ENCODE data around the gene RANBP2. TPM values are rescaled to one million over a fixed set of nuclear protein-coding genes. Genes with fewer than 3 reads are reported as not detected.
A peak's percentile ranks its signal among the peaks of the same experiment; 100 is the strongest.

RANBP2 gene

DNA sequence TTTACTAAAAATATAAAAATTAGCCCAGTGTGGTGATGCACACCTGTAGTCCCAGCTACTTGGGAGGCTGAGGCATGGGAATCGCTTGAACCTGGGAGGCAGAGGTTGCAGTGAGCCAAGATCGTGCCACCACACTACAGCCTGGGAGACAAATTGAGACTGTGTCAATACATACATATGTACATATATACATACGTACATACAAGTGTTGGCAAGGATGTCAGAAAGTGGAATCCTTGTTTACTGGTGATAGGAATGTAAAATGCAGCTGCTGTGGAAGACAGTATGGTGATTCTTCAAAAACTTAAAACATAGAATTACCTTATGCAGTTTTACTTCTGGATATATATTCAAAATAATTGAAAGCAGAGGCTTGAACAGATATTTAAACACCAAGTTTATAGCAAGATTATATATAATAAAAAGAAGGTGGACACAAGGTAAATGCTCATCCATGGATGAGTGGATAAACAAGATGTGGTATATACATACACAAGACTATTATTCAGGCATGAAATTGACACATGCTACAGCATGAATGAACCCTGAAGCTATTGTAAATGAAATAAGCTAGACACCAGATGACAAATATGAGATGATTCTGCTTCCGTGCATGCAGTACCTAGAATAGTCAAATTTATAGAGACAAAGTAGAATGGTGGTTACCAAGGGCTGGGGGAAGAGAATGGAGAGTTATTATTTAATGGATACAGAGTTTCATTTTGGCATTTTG, 110.5 kb downstream of the RANBP2 start:
- Histone ChIP-seq H3K4me1 (ENCODE audit: control insufficient read depth, low read depth, low read length) (no peaks in the 10 kb centered on the region), H3K4me2 (ENCODE audit: low read length) (no peak overlapping the region), H4K8ac (ENCODE audit: low read depth, low read length) (no peak overlapping the region), H3K79me2 (ENCODE audit: control insufficient read depth, insufficient read depth, low read length) (no peaks in the 10 kb centered on the region), H3K27me3 (ENCODE audit: insufficient read depth, low read length, poor library complexity) (no peaks in the 10 kb centered on the region), H2BK15ac (replicated peaks; ENCODE audit: low read depth) (no peak overlapping the region), H4K5ac (ENCODE audit: low read length) (no peak overlapping the region), H2BK5ac (ENCODE audit: low read length) (no peak overlapping the region), H3K27ac (ENCODE audit: low read depth, low read length) (no peak overlapping the region), H3K36me3 (ENCODE audit: control insufficient read depth, insufficient read depth, low read length) (no peaks in the 10 kb centered on the region), H3K56ac (ENCODE audit: low read length) (no peak overlapping the region), H3K23ac (ENCODE audit: low read length) (no peak overlapping the region), H2AK5ac (ENCODE audit: low read length) (no peak overlapping the region), H2BK120ac (ENCODE audit: low read depth, low read length) (no peak overlapping the region), H3K18ac (ENCODE audit: low read length) (no peak overlapping the region), H3K4ac (ENCODE audit: low read depth, low read length) (no peak overlapping the region), H3K4me3 (ENCODE audit: low read length) (no peak overlapping the region), H3K9ac (ENCODE audit: low read length) (no peak overlapping the region), H3K79me1 (ENCODE audit: low read length) (no peaks in the 10 kb centered on the region)
- WGBS (ENCODE audit: extremely low coverage, insufficient coverage, low lambda C conversion rate): no CpG with 5 or more reads among the region's 4 CpGs
- DNase-seq: no peak

DNA sequence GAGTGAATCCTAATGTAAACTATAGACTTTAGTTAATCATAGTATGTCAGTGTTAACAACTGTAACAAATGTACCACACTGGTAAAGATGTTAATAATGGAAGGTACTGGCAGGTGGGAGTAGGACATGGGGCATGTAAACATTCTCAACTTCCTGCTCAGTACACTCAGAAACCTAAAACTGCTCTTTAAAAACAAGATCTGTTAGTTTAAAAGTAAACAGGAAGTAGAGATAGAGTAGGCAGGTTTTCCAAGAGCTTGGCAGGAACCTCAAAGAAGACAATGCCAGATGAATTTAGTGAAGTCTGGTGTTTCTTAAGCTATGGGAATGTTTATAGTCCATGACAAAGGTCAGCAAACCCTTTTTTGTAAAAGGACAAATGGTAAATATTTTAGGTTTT, 113.9 kb downstream of the RANBP2 start:
- no peak overlapping the region for H2BK5ac ChIP-seq (ENCODE audit: low read length)
- H3K9ac ChIP-seq (ENCODE audit: low read length): no peak overlapping the region
- H3K4ac ChIP-seq (ENCODE audit: low read depth, low read length): no peak overlapping the region
- no peaks in the 10 kb centered on the region for H3K79me1 ChIP-seq (ENCODE audit: low read length)
- no peak overlapping the region for H3K23ac ChIP-seq (ENCODE audit: low read length)
- no peak overlapping the region for H3K18ac ChIP-seq (ENCODE audit: low read length)
- no peaks in the 10 kb centered on the region for H3K79me2 ChIP-seq (ENCODE audit: control insufficient read depth, insufficient read depth, low read length)
- H2BK120ac ChIP-seq (ENCODE audit: low read depth, low read length): no peak overlapping the region
- no peaks in the 10 kb centered on the region for H3K36me3 ChIP-seq (ENCODE audit: control insufficient read depth, insufficient read depth, low read length)
- no peak overlapping the region for H3K27ac ChIP-seq (ENCODE audit: low read depth, low read length)
- no peaks in the 10 kb centered on the region for H3K4me1 ChIP-seq (ENCODE audit: control insufficient read depth, low read depth, low read length)
- no peaks in the 10 kb centered on the region for H3K27me3 ChIP-seq (ENCODE audit: insufficient read depth, low read length, poor library complexity)
- H2AK5ac ChIP-seq (ENCODE audit: low read length): no peak overlapping the region
- no peak overlapping the region for H4K8ac ChIP-seq (ENCODE audit: low read depth, low read length)
- no peak overlapping the region for H3K4me3 ChIP-seq (ENCODE audit: low read length)
- H3K4me2 ChIP-seq (ENCODE audit: low read length): no peak overlapping the region
- no peak overlapping the region for H2BK15ac ChIP-seq (replicated peaks; ENCODE audit: low read depth)
- peak; percentile 2 for DNase-seq
- H3K56ac ChIP-seq (ENCODE audit: low read length): no peak overlapping the region
- H4K5ac ChIP-seq (ENCODE audit: low read length): no peak overlapping the region

DNA sequence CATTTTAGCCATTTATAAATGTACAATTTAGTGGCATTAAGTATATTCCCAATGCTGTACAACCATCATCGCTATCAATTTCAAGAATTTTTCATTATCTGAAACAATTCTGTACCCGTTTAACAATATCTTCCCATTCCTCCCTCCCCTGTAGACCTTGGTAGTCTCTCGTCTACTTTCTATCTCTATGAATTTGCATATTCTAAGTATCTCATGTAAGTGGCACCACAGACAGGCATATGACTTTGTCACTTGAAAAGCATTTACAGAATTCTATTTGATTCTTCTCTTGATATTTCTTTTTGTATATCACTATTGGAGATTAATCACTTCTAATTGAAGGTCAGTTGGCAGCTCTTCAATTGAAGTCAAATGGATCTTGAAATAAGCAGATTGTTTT, 115.3 kb downstream of the RANBP2 start:
- H3K36me3 ChIP-seq (ENCODE audit: control insufficient read depth, insufficient read depth, low read length): no peaks in the 10 kb centered on the region
- no peak overlapping the region for H2BK120ac ChIP-seq (ENCODE audit: low read depth, low read length)
- H3K4me1 ChIP-seq (ENCODE audit: control insufficient read depth, low read depth, low read length): no peaks in the 10 kb centered on the region
- no peak overlapping the region for H3K4me3 ChIP-seq (ENCODE audit: low read length)
- WGBS (ENCODE audit: extremely low coverage, insufficient coverage, low lambda C conversion rate): no CpG with 5 or more reads among the region's 3 CpGs
- no peak overlapping the region for H3K4ac ChIP-seq (ENCODE audit: low read depth, low read length)
- no peaks in the 10 kb centered on the region for H3K27me3 ChIP-seq (ENCODE audit: insufficient read depth, low read length, poor library complexity)
- H3K23ac ChIP-seq (ENCODE audit: low read length): no peak overlapping the region
- H3K9ac ChIP-seq (ENCODE audit: low read length): no peak overlapping the region
- H4K8ac ChIP-seq (ENCODE audit: low read depth, low read length): no peak overlapping the region
- H3K79me1 ChIP-seq (ENCODE audit: low read length): no peaks in the 10 kb centered on the region
- H4K5ac ChIP-seq (ENCODE audit: low read length): no peak overlapping the region
- H3K18ac ChIP-seq (ENCODE audit: low read length): no peak overlapping the region
- no peak overlapping the region for H3K27ac ChIP-seq (ENCODE audit: low read depth, low read length)
- DNase-seq: no peak
- H2BK5ac ChIP-seq (ENCODE audit: low read length): no peak overlapping the region
- no peak overlapping the region for H2AK5ac ChIP-seq (ENCODE audit: low read length)
- H2BK15ac ChIP-seq (replicated peaks; ENCODE audit: low read depth): no peak overlapping the region
- no peaks in the 10 kb centered on the region for H3K79me2 ChIP-seq (ENCODE audit: control insufficient read depth, insufficient read depth, low read length)
- no peak overlapping the region for H3K4me2 ChIP-seq (ENCODE audit: low read length)
- H3K56ac ChIP-seq (ENCODE audit: low read length): no peak overlapping the region

DNA sequence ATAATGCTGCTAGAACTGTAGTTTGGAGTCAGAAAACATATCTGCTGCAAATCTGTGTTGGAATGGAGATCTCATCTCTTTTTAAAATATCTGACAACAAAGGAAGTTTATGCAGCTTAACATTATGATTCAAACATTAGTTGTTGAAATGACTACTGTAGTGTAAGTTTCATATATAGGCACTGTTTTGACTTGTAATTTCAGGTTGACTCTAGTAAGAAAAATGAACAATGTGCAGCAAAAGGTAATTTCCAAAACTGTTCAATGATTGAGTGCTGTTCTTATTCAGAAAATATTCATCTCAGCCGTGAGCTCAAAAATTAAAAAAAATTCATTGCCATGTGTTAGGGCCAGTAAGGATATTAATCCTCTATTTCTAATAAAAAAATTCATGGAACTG, 115.8 kb downstream of the RANBP2 start:
- Histone ChIP-seq H3K27ac (ENCODE audit: low read depth, low read length) (no peak overlapping the region), H4K8ac (ENCODE audit: low read depth, low read length) (no peak overlapping the region), H3K79me1 (ENCODE audit: low read length) (no peaks in the 10 kb centered on the region), H3K4me3 (ENCODE audit: low read length) (no peak overlapping the region), H3K4ac (ENCODE audit: low read depth, low read length) (no peak overlapping the region), H4K5ac (ENCODE audit: low read length) (no peak overlapping the region), H3K79me2 (ENCODE audit: control insufficient read depth, insufficient read depth, low read length) (no peaks in the 10 kb centered on the region), H2BK5ac (ENCODE audit: low read length) (no peak overlapping the region), H2AK5ac (ENCODE audit: low read length) (no peak overlapping the region), H3K4me2 (ENCODE audit: low read length) (no peak overlapping the region), H3K18ac (ENCODE audit: low read length) (no peak overlapping the region), H2BK15ac (replicated peaks; ENCODE audit: low read depth) (no peak overlapping the region), H3K56ac (ENCODE audit: low read length) (no peak overlapping the region), H3K23ac (ENCODE audit: low read length) (no peak overlapping the region), H3K36me3 (ENCODE audit: control insufficient read depth, insufficient read depth, low read length) (no peaks in the 10 kb centered on the region), H2BK120ac (ENCODE audit: low read depth, low read length) (no peak overlapping the region), H3K9ac (ENCODE audit: low read length) (no peak overlapping the region), H3K4me1 (ENCODE audit: control insufficient read depth, low read depth, low read length) (no peaks in the 10 kb centered on the region), H3K27me3 (ENCODE audit: insufficient read depth, low read length, poor library complexity) (no peaks in the 10 kb centered on the region)
- no peak for DNase-seq
- no CpG with 5 or more reads among the region's 1 CpG for WGBS (ENCODE audit: extremely low coverage, insufficient coverage, low lambda C conversion rate)

Small RNAs within 50 kb of the gene (small RNA-seq; reads per million reads assigned to genes)
- gene AC010095.1 (ENCODE audit: insufficient read depth): not detected

Data from mesendoderm (in vitro differentiated cells).